Activated CD4-positive, CD25-positive, alpha-beta regulatory T cell (primary cell): ENCODE data around the gene BRD9.
"Not testable (repeated sequence)": the region's sequence is repeated elsewhere in the genome, so short reads cannot be mapped to it uniquely, and the experiment has no call there.

Experiments used
- DNase-seq, 4 experiments: peaks; one replicate each; lab custom pipeline; 2025; lab: John Stamatoyannopoulos, UW

BRD9 gene

DNA sequence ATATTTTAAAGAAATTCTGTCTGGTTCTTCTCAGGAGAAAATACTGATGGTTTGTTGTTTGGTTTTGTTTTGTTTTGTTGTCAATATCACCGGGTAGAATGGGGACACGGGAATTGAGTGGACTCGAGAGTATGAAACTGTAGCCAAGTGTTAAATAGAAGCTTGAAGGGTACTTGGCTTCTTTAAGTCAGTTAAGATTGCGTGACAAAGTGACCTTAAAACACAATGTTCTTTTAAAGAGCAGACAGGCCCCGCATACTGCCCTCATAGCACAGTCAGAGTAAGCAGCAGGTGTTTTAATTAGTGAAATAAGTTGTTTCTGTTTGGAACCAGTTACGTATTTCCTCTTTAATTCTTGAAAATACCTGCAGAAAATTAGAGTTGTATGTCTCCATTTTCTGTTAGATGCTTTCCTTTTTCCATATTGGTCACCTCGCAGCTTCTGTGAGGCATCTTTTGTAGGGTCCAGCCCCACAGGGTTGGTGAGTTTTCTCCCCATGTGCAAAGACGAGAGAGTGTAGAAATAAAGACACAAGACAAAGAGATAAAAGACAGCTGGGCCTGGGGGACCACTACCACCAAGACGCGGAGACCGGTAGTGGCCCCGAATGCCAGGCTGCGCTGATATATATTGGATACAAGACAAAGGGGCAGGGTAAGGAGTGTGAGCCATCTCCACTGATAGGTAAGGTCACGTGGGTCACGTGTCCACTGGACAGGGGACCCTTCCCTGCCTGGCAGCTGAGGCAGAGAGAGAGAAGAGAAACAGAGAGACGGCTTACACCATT lies 9.7 kb upstream of the BRD9 start:
- no peak for DNase-seq

DNA sequence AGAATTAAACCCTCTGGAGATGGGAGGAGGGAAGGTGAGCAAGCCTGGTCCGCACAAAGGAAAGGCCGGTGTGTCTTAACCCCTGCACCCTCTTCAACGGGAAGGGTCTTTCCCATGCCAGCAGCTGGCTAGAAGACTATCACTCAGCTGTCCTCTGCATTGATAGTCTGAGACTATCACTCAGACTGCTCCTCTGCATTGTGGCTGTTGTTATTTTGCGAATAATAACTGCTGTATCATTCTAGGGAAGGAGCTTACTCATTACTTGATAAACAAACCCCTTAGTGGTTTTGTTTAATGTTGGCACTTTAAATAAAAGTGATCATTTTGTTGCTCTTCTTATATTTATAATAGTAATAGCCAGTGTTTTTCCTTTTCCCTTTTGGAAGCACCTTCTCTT lies 8.2 kb upstream of the BRD9 start:
- no peak for DNase-seq

DNA sequence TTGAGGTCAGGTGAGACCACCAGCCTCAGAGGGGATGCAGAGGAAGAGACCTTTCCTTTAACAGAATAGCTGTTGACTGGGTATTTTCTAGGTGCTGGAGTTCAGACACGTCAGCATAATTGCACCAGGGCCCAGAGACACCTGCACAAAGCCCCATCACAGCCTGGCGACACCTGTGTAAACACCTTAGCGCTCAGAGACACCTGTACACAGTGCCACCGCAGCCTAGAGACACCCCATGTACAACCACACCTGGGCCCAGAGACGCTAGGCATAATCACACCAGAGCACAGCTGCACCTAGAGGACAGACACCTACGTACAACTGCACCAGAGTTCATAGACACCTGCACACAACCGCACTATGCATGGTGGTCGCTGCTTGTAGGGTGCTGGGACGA lies 1.1 kb upstream of the BRD9 start:
- no peak for DNase-seq

DNA sequence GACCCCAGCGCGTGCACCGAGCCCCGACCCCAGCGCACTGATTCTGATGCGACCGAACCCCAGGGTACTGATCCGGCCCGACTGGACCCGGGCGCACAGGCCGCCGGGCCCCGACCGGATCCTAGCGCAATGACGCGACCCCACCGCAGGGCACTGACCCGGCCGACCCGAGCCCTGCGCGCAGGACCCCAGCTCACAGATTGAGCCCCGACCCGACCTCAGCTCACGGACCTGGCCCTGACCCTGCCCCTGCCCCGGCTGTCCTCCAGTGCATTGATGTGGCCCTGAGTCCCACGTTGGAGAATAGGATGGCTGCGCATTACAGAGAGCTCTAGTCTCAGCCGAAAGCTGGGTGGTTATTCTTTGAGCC lies 521 bp upstream of the BRD9 start:
- no peak for DNase-seq

DNA sequence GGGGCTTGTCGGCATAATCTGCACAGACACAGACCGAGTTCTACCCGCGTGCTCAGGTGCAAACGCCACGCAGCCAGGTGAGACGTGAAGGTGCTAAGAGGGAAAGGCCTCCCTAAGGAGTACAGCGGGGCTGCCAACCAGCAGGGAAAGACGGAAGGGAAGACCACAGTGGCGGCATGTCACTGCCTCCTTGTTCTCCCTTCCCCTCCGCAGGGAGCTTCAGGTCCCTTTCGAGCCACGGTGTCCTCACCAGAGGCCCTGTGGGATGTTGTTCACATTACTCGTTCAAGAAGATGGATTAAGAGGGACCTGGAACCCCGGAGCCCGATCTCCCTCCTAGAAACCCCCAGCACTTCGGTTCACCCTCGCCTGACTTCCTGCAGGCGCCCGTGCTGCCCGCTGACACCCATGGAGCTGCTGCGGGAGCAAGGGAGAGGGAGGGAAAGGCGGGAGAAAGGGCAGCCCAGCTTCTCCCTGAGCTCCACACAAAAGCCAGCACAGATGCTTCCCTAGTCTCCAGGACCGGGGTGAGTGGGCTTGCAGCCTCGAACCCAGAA lies 686 bp downstream of the BRD9 start:
- no peak for DNase-seq

DNA sequence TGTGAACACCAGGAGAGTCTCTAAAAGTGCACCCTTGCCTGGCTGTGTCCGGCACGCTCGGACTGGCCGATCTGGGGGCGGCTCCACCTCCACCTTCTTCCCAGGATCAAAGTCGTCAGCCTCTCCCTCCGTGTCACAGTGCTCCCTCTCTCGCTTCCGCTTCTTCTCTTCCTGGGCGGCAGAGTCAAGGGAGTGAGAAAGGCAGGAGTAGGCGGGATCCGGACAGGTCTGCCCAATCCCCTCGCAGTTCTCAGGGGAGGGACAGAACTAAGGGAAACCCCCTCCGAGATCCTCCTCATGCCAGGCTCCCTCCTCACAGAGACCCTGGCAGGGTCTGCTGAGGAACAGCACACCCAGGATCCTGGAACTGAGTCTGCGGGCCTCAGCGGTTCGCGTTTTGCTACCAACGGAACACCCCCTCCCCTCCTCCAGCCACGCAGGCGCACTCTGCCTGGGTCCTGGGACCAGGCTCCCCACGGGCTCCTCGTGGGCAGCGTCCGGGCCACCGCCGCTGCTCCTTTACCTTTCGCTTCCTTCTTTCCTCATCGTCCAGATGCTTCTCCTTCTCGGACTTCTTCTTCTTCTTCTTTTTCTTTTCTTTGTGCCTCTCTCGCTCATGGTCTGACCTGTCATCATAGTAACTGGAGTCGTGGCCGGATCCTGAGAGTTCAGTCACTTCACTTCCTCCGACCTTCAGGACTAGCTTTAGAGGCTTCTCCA lies 1.3 kb downstream of the BRD9 start:
- no peak for DNase-seq

DNA sequence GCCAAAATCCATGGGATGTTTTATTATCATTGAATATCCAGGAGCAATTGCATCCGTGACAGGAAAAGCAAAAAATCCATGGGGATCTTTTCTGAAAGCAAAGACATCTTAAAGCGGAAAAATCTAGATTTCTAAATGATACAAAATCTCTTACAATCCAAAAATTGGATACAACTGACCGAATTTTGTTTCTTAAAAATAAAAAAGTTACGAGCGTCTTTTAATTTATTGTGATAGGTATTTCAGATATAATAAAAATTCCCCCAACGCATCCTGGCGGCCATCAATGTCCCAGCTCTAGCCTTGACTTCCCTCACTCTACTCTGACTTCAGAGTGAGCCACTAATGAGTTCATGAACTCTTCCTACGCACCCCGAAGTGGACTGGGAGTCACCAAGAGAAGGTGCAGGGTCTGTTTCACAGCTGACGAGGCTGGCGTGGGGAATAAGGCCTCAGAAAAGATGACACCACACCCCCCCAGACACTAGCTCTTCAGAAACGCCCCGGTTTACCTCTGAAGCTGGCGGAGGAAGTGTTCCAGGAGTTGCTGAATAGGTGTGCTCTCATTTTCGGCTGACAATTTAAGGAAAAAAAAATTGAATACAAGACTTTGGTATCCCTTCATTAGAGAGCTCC lies 3.4 kb downstream of the BRD9 start:
- no peak for DNase-seq

DNA sequence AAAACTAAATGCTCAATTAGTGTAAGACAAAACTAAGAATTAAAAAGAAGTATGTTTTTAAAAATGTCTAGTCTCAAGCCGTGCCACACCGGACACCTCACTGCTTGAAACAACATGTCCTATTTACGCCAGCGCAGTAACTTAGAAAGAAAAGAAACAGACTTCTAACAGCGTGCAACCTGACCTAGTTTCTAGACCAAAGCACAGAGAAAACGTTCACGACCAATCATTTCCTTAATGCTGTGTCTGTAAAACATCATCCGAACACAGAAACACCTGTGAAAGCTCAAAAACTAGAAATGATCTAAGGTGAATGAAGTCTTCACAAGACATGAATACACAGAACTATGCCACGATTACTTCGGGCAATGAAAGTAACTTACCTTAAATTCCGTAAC lies 4.0 kb downstream of the BRD9 start:
- no peak for DNase-seq

DNA sequence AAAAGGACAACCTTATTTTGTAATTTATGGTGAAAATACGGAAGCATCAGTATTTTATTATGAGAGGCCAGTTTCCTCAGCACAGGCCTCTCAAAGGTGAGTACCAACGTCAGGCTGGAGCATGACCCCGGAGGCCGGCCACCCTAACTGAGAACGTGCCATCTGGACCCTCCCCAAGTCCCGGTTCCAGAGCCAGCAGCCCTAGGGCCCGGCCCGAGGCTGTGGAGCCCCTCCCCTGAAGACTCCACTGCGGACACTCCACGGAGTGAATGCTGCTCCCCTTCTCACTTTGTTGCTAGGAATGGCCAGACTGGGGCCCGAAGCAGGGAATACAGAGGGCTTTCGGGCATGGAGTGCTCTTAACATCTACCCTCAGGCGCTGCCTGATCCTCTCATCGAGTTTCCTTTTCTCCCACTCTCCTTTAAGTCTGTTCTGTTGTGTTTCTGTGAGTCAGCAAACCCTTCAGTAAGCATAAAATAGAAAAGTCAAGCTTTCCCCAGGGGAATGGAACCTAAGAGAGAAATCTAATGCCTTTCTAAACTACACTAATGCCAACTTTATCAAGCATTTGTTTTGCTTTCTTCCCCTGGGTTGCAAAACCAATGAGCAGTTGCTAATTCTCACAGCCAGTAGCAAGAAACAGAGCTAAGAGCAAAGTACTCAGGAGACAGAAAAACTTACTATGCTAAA lies 4.5 kb downstream of the BRD9 start:
- DNase-seq, result no peak

DNA sequence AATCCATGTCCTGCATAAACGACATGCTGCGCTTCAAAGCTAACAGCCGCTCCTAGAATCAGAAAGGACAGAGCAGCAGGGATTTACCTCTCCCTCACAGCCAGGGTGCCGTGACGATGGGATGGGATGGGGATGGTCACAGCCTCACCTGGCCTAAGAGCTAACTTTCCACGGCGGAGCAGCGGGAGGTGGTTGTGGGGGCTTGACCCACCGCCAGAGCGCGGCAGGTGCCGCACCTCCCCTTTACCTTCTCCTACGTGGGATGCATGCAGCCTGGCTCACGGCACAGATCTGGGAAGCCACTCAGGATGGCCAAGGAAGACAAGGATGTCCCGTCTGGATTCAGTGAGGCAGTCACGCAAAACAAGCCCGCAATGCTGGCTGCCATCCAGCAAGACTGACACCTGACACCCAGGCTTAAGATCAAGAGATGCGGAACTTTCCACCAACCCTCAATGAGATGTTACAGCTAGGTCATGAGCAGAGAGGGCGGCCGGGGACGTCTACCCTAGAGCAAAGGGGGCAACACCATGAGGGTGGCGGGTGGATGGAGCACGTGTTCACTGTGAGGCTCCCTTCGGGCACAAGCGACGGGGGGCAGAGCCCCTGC lies 5.8 kb downstream of the BRD9 start:
- DNase-seq, result no peak

DNA sequence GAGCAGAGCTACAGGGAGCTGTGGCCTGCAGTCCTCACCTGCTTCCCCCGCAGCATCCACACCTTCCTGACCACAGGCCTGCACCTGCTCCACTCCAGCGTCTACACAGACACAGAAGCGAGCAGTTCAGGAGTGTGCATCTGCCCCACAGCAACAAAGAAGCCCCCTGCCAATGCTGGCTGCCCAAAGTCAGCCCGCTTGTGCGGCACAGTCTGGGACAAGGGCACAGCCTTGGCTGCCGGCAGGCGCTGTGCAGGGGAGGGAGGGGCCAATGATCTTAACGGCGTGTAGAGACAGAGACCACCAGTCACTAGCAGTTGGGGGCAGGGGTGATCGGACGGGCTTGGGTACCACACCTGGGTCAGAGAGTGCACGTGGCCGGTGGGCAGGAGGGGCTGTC lies 6.6 kb downstream of the BRD9 start:
- DNase-seq, result no peak

DNA sequence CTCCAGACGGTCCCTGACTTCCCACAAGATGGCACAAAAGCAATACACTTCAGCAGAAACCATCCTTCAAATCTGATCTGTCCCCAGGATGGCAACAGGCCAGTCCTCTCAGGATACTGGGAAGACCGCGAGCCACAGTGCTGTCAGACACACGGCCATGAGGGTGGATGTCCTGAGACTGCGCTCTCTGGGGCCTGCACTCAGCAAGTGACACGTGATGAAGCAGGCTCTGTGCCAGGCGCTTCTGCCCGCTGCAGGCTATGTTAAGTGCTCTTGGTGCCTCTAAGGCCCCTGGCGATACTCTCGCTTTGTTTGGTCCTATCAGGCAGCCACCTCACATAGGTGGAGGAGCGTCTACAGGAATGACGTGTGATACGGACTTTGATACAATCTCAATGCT lies 7.1 kb downstream of the BRD9 start:
- DNase-seq, result no peak

DNA sequence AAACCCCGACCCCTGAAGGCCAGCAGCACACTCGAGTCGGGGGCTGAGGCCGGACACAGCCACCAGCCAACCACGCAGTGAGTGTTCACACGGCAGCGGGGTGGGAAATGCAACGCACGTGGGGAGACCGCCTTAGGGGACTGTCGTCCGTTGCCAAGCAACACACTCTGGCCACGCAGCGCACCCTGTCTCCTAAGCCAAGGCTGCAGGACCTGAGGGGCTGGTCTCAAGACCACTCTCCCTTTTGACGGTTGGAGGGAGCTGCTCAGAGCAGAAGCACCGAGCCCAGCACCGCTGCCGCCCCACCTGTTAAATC lies 7.5 kb downstream of the BRD9 start:
- no peak for DNase-seq

DNA sequence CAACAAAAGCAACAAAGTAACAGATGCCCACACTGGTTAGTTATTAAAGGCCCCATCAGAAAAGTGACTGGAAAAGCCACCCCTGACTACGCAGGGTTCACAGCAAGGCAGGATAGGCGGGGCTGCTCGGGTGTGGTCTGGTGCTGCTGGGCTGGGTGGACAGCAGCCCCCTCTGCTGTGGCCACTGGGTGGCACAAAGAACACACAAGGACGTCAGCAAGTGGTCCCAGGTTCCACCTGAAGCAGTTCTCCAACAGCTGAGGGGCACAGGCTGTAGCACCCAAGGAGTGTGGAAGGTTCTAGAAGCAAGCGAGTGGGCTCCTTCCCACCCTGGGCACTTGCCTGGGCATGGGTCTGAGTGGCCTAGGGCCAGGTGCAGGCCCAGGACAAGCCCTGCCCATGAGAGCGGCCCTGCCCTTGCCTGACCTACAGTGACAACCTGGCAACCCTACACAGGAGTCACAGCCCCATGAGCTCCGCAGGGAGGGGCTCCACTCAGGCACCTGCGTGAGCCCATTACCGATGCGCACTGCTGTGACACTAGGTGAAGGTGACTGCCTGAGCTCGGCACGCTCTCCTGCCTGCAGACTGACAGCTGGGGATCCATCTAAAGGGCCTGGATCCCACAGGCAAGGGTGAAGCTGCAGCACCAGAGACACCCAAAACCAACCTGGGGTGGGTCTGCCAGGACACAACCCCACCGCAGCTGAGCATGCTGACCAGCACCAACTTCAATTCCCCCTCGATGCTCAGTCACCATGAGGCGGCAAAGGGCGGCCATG lies 8.1 kb downstream of the BRD9 start:
- DNase-seq, result no peak

DNA sequence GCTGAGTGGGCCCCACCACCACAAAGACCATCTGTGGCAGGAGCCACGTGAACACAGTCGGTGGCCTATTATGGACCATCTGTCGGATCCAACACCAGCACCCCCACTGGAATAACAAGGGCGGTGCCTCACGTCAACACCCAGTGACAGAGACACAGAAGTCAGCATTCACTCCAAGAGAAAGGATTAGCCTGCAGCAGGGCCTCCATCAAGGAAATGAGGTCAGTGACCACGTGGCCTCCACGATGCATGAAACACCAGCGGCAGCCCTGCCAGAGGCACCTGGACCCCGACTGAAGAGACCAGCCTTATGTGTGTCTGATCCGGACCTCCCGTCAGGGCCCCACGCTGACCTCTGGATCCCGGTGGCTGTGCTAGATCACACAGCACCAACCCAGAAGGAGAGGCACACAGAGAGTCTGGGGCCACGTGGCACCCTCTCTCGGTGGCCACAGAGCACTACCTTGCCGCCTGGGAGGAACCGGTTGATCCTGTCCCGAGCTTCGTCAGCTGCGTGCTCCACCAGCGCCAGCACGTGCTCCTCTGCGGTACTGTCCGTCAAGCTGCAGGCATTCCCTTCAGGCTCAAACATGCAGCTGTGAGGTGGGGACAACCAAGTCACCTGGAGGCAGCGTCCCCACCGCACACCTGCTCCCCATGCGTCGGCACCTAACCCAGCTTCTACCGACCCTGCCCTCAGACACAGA lies 9.0 kb downstream of the BRD9 start:
- DNase-seq, result no peak

DNA sequence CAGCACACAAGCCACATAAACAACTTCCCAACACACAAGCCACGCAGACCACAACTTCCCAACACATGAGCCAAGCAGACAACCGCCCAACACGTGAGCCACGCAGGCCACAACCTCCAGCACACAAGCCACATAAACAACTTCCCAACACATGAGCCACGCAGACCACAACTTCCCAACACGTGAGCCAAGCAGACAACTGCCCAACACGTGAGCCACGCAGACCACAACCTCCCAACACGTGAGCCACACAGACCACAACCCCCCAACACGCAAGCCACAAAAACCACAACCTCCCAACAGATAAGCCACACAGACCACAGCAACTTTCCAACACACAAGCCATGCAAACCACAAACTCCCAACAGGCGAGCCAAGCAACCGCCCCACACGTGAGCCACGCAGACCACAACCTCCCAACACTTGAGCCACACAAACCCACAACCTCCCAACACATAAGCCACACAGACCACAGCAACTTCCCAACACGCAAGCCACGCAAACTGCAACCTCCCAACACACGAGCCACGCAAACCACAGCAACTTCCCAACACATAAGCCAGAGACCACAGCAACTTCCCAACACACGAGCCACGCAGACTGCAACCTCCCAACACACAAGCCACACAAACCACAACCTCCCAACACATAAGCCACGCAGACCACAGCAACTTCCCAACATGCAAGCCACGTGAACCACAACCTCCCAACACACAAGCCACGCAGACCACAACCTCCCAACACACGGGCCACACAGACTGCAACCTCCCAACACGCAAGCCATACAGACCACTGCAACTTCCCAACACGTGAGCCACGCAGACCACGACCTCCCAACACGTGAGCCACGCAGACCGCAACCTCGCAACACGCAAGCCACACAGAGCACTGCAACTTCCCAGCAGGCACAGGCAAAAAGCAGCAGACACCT lies 10.1 kb downstream of the BRD9 start:
- DNase-seq, result no peak

DNA sequence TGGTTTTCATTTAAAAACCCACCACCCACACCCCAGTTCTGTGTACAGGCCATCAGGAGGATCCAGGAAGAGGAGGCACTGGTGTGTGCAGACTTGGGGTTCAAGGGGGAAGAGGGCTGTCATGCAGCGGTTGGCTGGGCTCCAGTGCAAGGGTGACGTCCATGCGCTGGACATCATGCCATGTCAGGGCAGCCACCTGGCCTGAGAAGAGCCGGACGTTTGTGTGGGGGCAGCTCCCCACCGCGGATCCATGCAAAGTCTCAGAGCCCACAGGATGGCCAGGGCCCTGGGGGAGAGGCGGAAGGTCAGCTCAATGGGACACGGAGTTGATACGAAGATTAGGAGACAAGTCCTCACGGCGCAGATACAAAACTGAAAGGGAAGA lies 11.1 kb downstream of the BRD9 start:
- no peak for DNase-seq

DNA sequence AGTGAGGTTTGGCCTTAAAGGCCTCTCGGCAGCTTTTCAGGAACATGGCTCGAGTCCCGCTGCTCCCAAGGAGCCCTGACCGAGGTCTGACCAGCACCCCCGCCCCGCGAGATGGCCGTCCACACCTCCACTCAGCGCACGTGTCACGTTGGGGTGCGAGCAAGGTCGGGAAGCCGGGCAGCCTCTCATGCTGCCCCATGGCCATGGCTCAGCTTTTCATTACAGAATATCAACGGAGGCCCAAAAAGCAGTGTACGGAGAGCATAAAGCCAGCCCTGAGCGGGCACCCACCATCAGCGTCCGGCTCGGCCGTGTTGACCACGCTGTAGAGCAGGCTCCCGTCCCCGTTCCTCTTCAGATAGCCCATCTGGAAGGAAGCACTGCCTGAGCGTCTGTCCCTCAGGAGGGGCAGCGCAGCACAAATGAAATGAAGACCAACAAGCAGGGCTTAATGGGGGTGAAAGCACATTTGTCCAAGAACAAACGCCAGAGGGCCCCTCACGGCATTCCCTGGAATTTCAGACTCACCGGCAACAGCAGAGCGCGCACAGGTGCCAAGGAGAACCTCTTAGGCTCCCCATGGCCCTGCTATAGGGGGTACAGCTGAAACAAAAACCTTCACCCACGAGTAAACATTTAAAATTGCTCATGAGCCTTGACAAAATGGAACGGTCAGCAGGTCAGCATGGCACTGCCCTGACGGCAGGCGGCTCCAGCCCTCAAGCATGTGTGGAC lies 11.6 kb downstream of the BRD9 start:
- no peak for DNase-seq

DNA sequence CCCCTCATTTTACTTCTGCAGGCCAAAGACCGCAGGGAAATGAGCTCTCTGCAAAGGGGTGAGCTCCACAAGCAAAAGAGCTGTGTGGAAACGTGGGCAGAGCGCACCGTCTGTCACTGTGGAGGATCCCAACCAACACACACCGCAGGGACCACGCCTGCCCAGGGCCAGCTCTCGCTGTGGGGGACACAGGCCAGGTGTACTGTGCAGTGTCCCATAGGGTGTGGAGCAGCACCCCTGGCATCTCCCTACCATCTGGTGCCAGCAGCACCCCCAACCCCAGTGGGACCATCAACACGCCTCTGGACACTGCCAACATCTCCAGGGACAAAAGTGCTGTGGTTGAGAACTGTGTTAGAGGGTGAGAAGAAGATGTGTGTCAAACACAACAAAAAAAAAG lies 13.9 kb downstream of the BRD9 start:
- DNase-seq, result not testable (repeated sequence)
